HepG2 (cell line): ENCODE results near the gene PNRC1. TPM values are rescaled to one million over a fixed set of nuclear protein-coding genes. Genes with fewer than 3 reads are reported as not detected.

ENCODE experiments used
- ARID2 ChIP-seq: sonication (generic); formaldehyde crosslinking; IDR thresholded peaks from 2 replicates; pipeline ENCODE4 v1.8.1; 2022; ENCODE audit warnings: mild to moderate bottlenecking, missing genetic modification reagents, borderline replicate concordance
- BCL3 ChIP-seq: sonication (generic); formaldehyde crosslinking; IDR thresholded peaks from 2 replicates; pipeline ENCODE4 v1.5.1; 2020; ENCODE audit warnings: mild to moderate bottlenecking, missing genetic modification reagents, moderate library complexity
- KDM6A ChIP-seq: IDR thresholded peaks from 2 replicates; pipeline ENCODE4 v1.6.1; 2016; ENCODE audit warnings: low read depth
- MAFF ChIP-seq: IDR thresholded peaks from 2 replicates; pipeline ENCODE4 v1.6.1; 2011; ENCODE audit warnings: low read depth, low read length, improper control_type of control experiment
- MAFK ChIP-seq, 2 experiments: IDR thresholded peaks in 1 of 2; conservative IDR thresholded peaks in 1 of 2; 2 replicates each; pipeline ENCODE4 v1.6.1; 2011; ENCODE audit warnings: improper control_type of control experiment in 2 of 2, low read length in 2 of 2
- NKX3-1 ChIP-seq: sonication (generic); formaldehyde crosslinking; IDR thresholded peaks from 2 replicates; pipeline ENCODE4 v1.5.0; 2020; ENCODE audit warnings: missing genetic modification reagents
- NR2F1 ChIP-seq, 2 experiments: fragments of 450-650 bp in 1 of 2; formaldehyde crosslinking in 1 of 2; IDR thresholded peaks; 2 replicates each; pipeline versions ENCODE4 v1.5.0 to v1.6.1; 2016 to 2020; ENCODE audit warnings: mild to moderate bottlenecking in 1 of 2, missing compliant biosample characterization in 1 of 2, missing genetic modification reagents in 1 of 2, moderate library complexity in 1 of 2
- PRDM15 ChIP-seq: sonication (generic); formaldehyde crosslinking; IDR thresholded peaks from 2 replicates; pipeline ENCODE4 v1.4.0; 2020; ENCODE audit warnings: missing genetic modification reagents
- RFXAP ChIP-seq: sonication (generic); formaldehyde crosslinking; IDR thresholded peaks from 2 replicates; pipeline ENCODE4 v1.4.0; 2020; ENCODE audit warnings: missing genetic modification reagents, borderline replicate concordance
- SMYD3 ChIP-seq: sonication (generic); formaldehyde crosslinking; IDR thresholded peaks from 2 replicates; pipeline ENCODE4 v1.8.1; 2023; ENCODE audit warnings: mild to moderate bottlenecking, missing genetic modification reagents
- TOPORS ChIP-seq: sonication (generic); formaldehyde crosslinking; IDR thresholded peaks from 2 replicates; pipeline ENCODE4 v1.8.0; 2023; ENCODE audit warnings: mild to moderate bottlenecking, missing genetic modification reagents
- ZBTB3 ChIP-seq: sonication (generic); formaldehyde crosslinking; IDR thresholded peaks from 2 replicates; pipeline ENCODE4 v1.4.0; 2020; ENCODE audit warnings: low read depth, mild to moderate bottlenecking, moderate library complexity, missing genetic modification reagents, borderline replicate concordance
- ZFP36L1 ChIP-seq: sonication (generic); formaldehyde crosslinking; IDR thresholded peaks from 2 replicates; pipeline ENCODE4 v1.8.0; 2022; ENCODE audit warnings: mild to moderate bottlenecking, missing genetic modification reagents, moderate library complexity
- ZMYM2 ChIP-seq: sonication (generic); formaldehyde crosslinking; IDR thresholded peaks from 2 replicates; pipeline ENCODE4 v1.8.0; 2022; ENCODE audit warnings: mild to moderate bottlenecking, missing genetic modification reagents
- ZNF143 ChIP-seq: sonication (generic); formaldehyde crosslinking; IDR thresholded peaks from 2 replicates; pipeline ENCODE4 v1.4.0; 2020; ENCODE audit warnings: missing genetic modification reagents
- ZNF225 ChIP-seq: sonication (generic); formaldehyde crosslinking; IDR thresholded peaks from 2 replicates; pipeline ENCODE4 v1.4.0; 2020; ENCODE audit warnings: mild to moderate bottlenecking, missing genetic modification reagents
- ZNF253 ChIP-seq: sonication (generic); formaldehyde crosslinking; IDR thresholded peaks from 2 replicates; pipeline ENCODE4 v1.8.0; 2022; ENCODE audit warnings: mild to moderate bottlenecking, missing genetic modification reagents, borderline replicate concordance
- ZNF547 ChIP-seq: sonication (generic); formaldehyde crosslinking; IDR thresholded peaks from 2 replicates; pipeline ENCODE4 v1.5.1; 2020; ENCODE audit warnings: mild to moderate bottlenecking, missing genetic modification reagents
- ZNF550 ChIP-seq: sonication (generic); formaldehyde crosslinking; IDR thresholded peaks from 2 replicates; pipeline ENCODE4 v1.4.0; 2020; ENCODE audit warnings: mild to moderate bottlenecking, missing genetic modification reagents, borderline replicate concordance
- polyA plus RNA-seq, 8 experiments: library from polyadenylated mRNA; depleted of rRNA in 3 of 8; stranded (reverse) in 7 of 8; unstranded in 1 of 8; fragments of >200 nt; fragmentation: Illumina TruSeq in 4 of 8; extraction: Trizol in 4 of 8; gene quantifications; 2 replicates each; pipeline versions ENCODE4 v1.2.1 to v1.2.3, GENCODE V29; 2011 to 2016; ENCODE audit warnings: low read depth in 4 of 8, missing spikeins in 1 of 8, mixed read lengths in 1 of 8; ENCODE audit not compliant: insufficient read depth in 1 of 8
- total RNA-seq, 5 experiments: library from RNA; depleted of rRNA; stranded (reverse); fragments of >200 nt; fragmentation: Illumina TruSeq; extraction: Trizol; gene quantifications; 2 replicates each; pipeline ENCODE4 v1.2.3, GENCODE V29; 2016; ENCODE audit warnings: low read depth in 1 of 5
- TF ChIP-seq, protein P1 (sequence below): sonication (generic); formaldehyde crosslinking; IDR thresholded peaks from 2 replicates; pipeline ENCODE4 v1.4.0; 2020; ENCODE audit warnings: missing genetic modification reagents
- TF ChIP-seq, protein P2 (sequence below), 2 experiments: fragments of 450-650 bp in 1 of 2; sonication (generic) in 1 of 2; formaldehyde crosslinking; IDR thresholded peaks; 2 replicates each; pipeline versions ENCODE4 v1.5.0 to v1.8.0; 2020 to 2022; ENCODE audit warnings: mild to moderate bottlenecking in 1 of 2, missing genetic modification reagents in 1 of 2

The PNRC1 gene
- total and polyA plus RNA-seq, 2 of the 13 experiments (the other 11 are each of a cell fraction or from before 2014, with no cell fraction given), result 17.6 to 36.0 TPM

GRCh38 chr6:89081423-89082322 is 1.1 kb downstream of the PNRC1 start (continued):
- no peak for TF ChIP-seq PRDM15 (CRISPR knock-in tag)
- no peak for TF ChIP-seq BCL3 (CRISPR knock-in tag)
- no peak for TF ChIP-seq MAFK (conservative IDR thresholded peaks at IDR 0.05 in 1 of 2, IDR thresholded peaks at IDR 0.05 in 1 of 2; ENCODE audit: low read length in 2 of 2)
- peak; percentile 82; the same call in 1 of the 2 replicates for TF ChIP-seq ZNF547 (CRISPR knock-in tag)
- TF ChIP-seq ZBTB3, result peak; percentile 34; the same call in 1 of the 2 replicates
- no peak for TF ChIP-seq KDM6A (CRISPR knock-in tag)
- TF ChIP-seq ZNF225 (CRISPR knock-in tag), result 0 out of 2 replicates have a peak, but pooled peaks have one; percentile 48
- no peak for TF ChIP-seq ZNF253 (CRISPR knock-in tag)
- TF ChIP-seq ZNF550 (CRISPR knock-in tag), result no peak
- TF ChIP-seq MAFF, result no peak
- TF ChIP-seq ZMYM2 (CRISPR knock-in tag), result no peak
- peak; percentile 75; the same call in 1 of the 2 replicates for TF ChIP-seq SMYD3
- TF ChIP-seq, protein P1, sequence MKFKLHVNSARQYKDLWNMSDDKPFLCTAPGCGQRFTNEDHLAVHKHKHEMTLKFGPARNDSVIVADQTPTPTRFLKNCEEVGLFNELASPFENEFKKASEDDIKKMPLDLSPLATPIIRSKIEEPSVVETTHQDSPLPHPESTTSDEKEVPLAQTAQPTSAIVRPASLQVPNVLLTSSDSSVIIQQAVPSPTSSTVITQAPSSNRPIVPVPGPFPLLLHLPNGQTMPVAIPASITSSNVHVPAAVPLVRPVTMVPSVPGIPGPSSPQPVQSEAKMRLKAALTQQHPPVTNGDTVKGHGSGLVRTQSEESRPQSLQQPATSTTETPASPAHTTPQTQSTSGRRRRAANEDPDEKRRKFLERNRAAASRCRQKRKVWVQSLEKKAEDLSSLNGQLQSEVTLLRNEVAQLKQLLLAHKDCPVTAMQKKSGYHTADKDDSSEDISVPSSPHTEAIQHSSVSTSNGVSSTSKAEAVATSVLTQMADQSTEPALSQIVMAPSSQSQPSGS, result peak; percentile 97
- TF ChIP-seq TOPORS, result no peak
- TF ChIP-seq RFXAP (CRISPR knock-in tag), result peak; percentile 100
- no peak for TF ChIP-seq NR2F1 (CRISPR knock-in tag; IDR thresholded peaks at IDR 0.05)
- TF ChIP-seq ZNF143 (CRISPR knock-in tag), result no peak; the same call in 1 of the 2 replicates
- TF ChIP-seq ZFP36L1, result peak; percentile 86
- TF ChIP-seq, protein P2, sequence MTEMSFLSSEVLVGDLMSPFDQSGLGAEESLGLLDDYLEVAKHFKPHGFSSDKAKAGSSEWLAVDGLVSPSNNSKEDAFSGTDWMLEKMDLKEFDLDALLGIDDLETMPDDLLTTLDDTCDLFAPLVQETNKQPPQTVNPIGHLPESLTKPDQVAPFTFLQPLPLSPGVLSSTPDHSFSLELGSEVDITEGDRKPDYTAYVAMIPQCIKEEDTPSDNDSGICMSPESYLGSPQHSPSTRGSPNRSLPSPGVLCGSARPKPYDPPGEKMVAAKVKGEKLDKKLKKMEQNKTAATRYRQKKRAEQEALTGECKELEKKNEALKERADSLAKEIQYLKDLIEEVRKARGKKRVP (CRISPR knock-in tag; IDR thresholded peaks at IDR 0.05), result peak in 1 of 2 experiments; percentile 69; a peak in 1 of 4 replicates
- TF ChIP-seq ARID2 (CRISPR knock-in tag), result no peak
- peak; percentile 44; the same call in 1 of the 2 replicates for TF ChIP-seq NKX3-1 (CRISPR knock-in tag)
